H1 (cell line): ENCODE data around the gene STK39. TPM values are rescaled to one million over a fixed set of nuclear protein-coding genes. Genes with fewer than 3 reads are reported as not detected.

Experiments used
- CTCF ChIA-PET: fragments of 300-600 bp; sonication (Branson Sonifier 250); formaldehyde crosslinking; loops from one replicate; lab custom pipeline; 2021; ENCODE audit not compliant: partially characterized antibody; lab: Charles Lee
- POLR2A ChIA-PET: fragments of 300-600 bp; sonication (Branson Sonifier 250); formaldehyde crosslinking; loops from one replicate; lab custom pipeline; 2021; ENCODE audit warnings: inconsistent platforms; ENCODE audit not compliant: partially characterized antibody; lab: Charles Lee
- DNase-seq, 2 experiments: peaks; one replicate each; pipeline versions ENCODE4 v3.0.0 to v3.0.0-alpha.2; 2010 to 2022; ENCODE audit warnings: low spot score in 2 of 2, low read depth in 1 of 2, mixed read lengths in 1 of 2
- FAIRE-seq: peaks from 2 replicates; lab custom pipeline; 2011; peaks lifted over from hg19 to GRCh38; lab: Jason Lieb, UNC
- H2AFZ ChIP-seq: 2 replicates; pipeline ENCODE4 v1.8.1; 2012; ENCODE audit warnings: low read length, inconsistent platforms
- H2AK5ac ChIP-seq: 2 replicates; pipeline ENCODE4 v1.6.1; 2013; ENCODE audit warnings: low read depth, low read length
- H2BK120ac ChIP-seq: replicated peaks from 2 replicates; pipeline ENCODE3; 2013; ENCODE audit warnings: low read depth, low read length, inconsistent platforms
- H2BK12ac ChIP-seq: 2 replicates; pipeline ENCODE4 v1.6.1; 2013; ENCODE audit warnings: low read depth, low read length
- H2BK15ac ChIP-seq: 2 replicates; pipeline ENCODE4 v1.6.1; 2013; ENCODE audit warnings: low read length
- H2BK20ac ChIP-seq: 2 replicates; pipeline ENCODE4 v1.6.1; 2013; ENCODE audit warnings: low read length
- H2BK5ac ChIP-seq: 2 replicates; pipeline ENCODE4 v1.6.1; 2013; ENCODE audit warnings: low read depth, low read length
- H3K14ac ChIP-seq: 2 replicates; pipeline ENCODE4 v1.6.1; 2013; ENCODE audit warnings: inconsistent platforms; ENCODE audit not compliant: insufficient read length
- H3K18ac ChIP-seq: 2 replicates; pipeline ENCODE4 v1.6.1; 2013; ENCODE audit warnings: low read length; ENCODE audit errors: extremely low read depth
- H3K23ac ChIP-seq: 2 replicates; pipeline ENCODE4 v1.6.1; 2013; ENCODE audit warnings: inconsistent platforms; ENCODE audit not compliant: insufficient read length
- H3K23me2 ChIP-seq: 2 replicates; pipeline ENCODE4 v1.6.1; 2013; ENCODE audit warnings: low read depth, low read length
- H3K27ac ChIP-seq: 2 replicates; pipeline ENCODE4 v1.6.1; 2011; ENCODE audit warnings: low read depth, low read length, inconsistent platforms
- H3K27me3 ChIP-seq, 4 experiments: replicated peaks in 1 of 4; 1 replicate in 1 of 4; 2 replicates in 3 of 4; pipeline versions ENCODE4 v1.6.1 to v1.8.1; 2011 to 2013; ENCODE audit warnings: low read length in 3 of 4, mild to moderate bottlenecking in 3 of 4, inconsistent platforms in 2 of 4, mixed read lengths in 2 of 4, moderate library complexity in 1 of 4; ENCODE audit not compliant: control insufficient read depth in 3 of 4, insufficient read depth in 3 of 4; ENCODE audit errors: extremely low read depth in 1 of 4
- H3K36me3 ChIP-seq, 4 experiments: 2 replicates each; pipeline versions ENCODE4 v1.6.1 to v1.8.1; 2011 to 2013; ENCODE audit warnings: mild to moderate bottlenecking in 4 of 4, low read length in 3 of 4, moderate library complexity in 2 of 4, control low read depth in 1 of 4, inconsistent platforms in 1 of 4; ENCODE audit not compliant: insufficient read depth in 4 of 4, control insufficient read depth in 2 of 4
- H3K4ac ChIP-seq: replicated peaks from 2 replicates; pipeline ENCODE3; 2013; ENCODE audit warnings: low read length, low read depth, mixed read lengths, inconsistent platforms; ENCODE audit not compliant: insufficient read length
- H3K4me1 ChIP-seq, 4 experiments: replicated peaks in 1 of 4; 1 replicate in 1 of 4; 2 replicates in 3 of 4; pipeline versions ENCODE4 v1.6.1 to v1.8.1; 2011 to 2013; ENCODE audit warnings: low read length in 3 of 4, inconsistent platforms in 2 of 4, mixed read lengths in 1 of 4; ENCODE audit not compliant: insufficient read depth in 4 of 4, control insufficient read depth in 3 of 4
- H3K4me2 ChIP-seq, 2 experiments: 2 replicates each; pipeline versions ENCODE4 v1.6.1 to v1.8.1; 2011 to 2013; ENCODE audit warnings: low read depth in 2 of 2, low read length in 2 of 2, control low read depth in 1 of 2, inconsistent platforms in 1 of 2, mild to moderate bottlenecking in 1 of 2; ENCODE audit not compliant: insufficient read depth in 1 of 2
- H3K4me3 ChIP-seq, 4 experiments: fragments of 200-600, 300-600 bp in 1 of 4; sonication (generic), shearing (Covaris generic), sonication (Bioruptor Twin) in 1 of 4; 2 replicates each; pipeline versions ENCODE4 v1.5.1 to v1.8.1; 2011 to 2016; ENCODE audit warnings: low read length in 4 of 4, low read depth in 3 of 4, control low read depth in 2 of 4, inconsistent platforms in 2 of 4, mild to moderate bottlenecking in 2 of 4, mixed read lengths in 1 of 4, moderate library complexity in 1 of 4; ENCODE audit not compliant: insufficient read depth in 2 of 4; ENCODE audit errors: extremely low read depth in 1 of 4
- H3K56ac ChIP-seq: replicated peaks from 2 replicates; pipeline ENCODE3; 2013; ENCODE audit warnings: low read depth, mild to moderate bottlenecking, mixed read lengths, low read length, inconsistent platforms; ENCODE audit not compliant: insufficient read length
- H3K79me1 ChIP-seq: 2 replicates; pipeline ENCODE4 v1.6.1; 2013; ENCODE audit warnings: low read depth, low read length, control low read depth
- H3K79me2 ChIP-seq, 2 experiments: 2 replicates each; pipeline versions ENCODE4 v1.6.1 to v1.8.1; 2012 to 2013; ENCODE audit warnings: low read length in 2 of 2, mild to moderate bottlenecking in 2 of 2, inconsistent platforms in 1 of 2; ENCODE audit not compliant: insufficient read depth in 2 of 2, control insufficient read depth in 1 of 2
- H3K9ac ChIP-seq, 4 experiments: replicated peaks in 1 of 4; 1 replicate in 1 of 4; 2 replicates in 3 of 4; pipeline versions ENCODE4 v1.6.1 to v1.8.1; 2011 to 2013; ENCODE audit warnings: low read depth in 3 of 4, low read length in 3 of 4, control low read depth in 2 of 4, mild to moderate bottlenecking in 2 of 4, moderate library complexity in 2 of 4, inconsistent platforms in 1 of 4; ENCODE audit errors: extremely low read depth in 1 of 4
- H3K9me3 ChIP-seq, 2 experiments: 2 replicates each; pipeline versions ENCODE4 v1.6.1 to v1.8.1; 2012 to 2013; ENCODE audit warnings: mild to moderate bottlenecking in 2 of 2, moderate library complexity in 2 of 2, control low read depth in 1 of 2, inconsistent platforms in 1 of 2, low read depth in 1 of 2, low read length in 1 of 2, mixed read lengths in 1 of 2; ENCODE audit not compliant: insufficient read depth in 2 of 2
- H4K20me1 ChIP-seq, 2 experiments: replicated peaks in 1 of 2; 2 replicates each; pipeline versions ENCODE3 to v1.8.1; 2011 to 2013; ENCODE audit warnings: inconsistent platforms in 2 of 2, low read length in 2 of 2, mild to moderate bottlenecking in 1 of 2; ENCODE audit not compliant: insufficient read depth in 2 of 2, control insufficient read depth in 1 of 2
- H4K5ac ChIP-seq: 2 replicates; pipeline ENCODE4 v1.6.1; 2013; ENCODE audit warnings: low read length, low read depth, mixed read lengths, inconsistent platforms; ENCODE audit not compliant: insufficient read length
- H4K8ac ChIP-seq: 2 replicates; pipeline ENCODE4 v1.8.0; 2013; ENCODE audit warnings: mild to moderate bottlenecking, moderate library complexity, low read length, inconsistent platforms; ENCODE audit not compliant: insufficient read depth; ENCODE audit errors: extremely low read depth
- H4K91ac ChIP-seq: replicated peaks from 2 replicates; pipeline ENCODE3; 2013; ENCODE audit warnings: low read length, mixed read lengths, inconsistent platforms; ENCODE audit not compliant: insufficient read length
- CHD2 ChIP-seq: IDR thresholded peaks from 2 replicates; pipeline ENCODE4 v1.6.1; 2012; ENCODE audit warnings: low read length, improper control_type of control experiment
- CTBP2 ChIP-seq: IDR thresholded peaks from 2 replicates; pipeline ENCODE4 v1.7.0; 2011; ENCODE audit warnings: borderline replicate concordance, mild to moderate bottlenecking, moderate library complexity, mixed read lengths, low read length; ENCODE audit not compliant: insufficient read depth, insufficient read length
- EGR1 ChIP-seq: IDR thresholded peaks from 2 replicates; pipeline ENCODE4 v1.6.1; 2011; ENCODE audit warnings: low read depth, low read length, borderline replicate concordance
- GABPA ChIP-seq: IDR thresholded peaks from 2 replicates; pipeline ENCODE4 v1.6.1; 2011; ENCODE audit warnings: mild to moderate bottlenecking, low read length, moderate library complexity, borderline replicate concordance; ENCODE audit not compliant: insufficient read depth
- KDM1A ChIP-seq: fragments of 200-600, 300-600 bp; sonication (generic); IDR thresholded peaks from 2 replicates; pipeline ENCODE4 v1.7.1; 2016; ENCODE audit warnings: mild to moderate bottlenecking, low read length, borderline replicate concordance
- POLR2A ChIP-seq, 2 experiments: IDR thresholded peaks; 1 replicate in 1 of 2; 2 replicates in 1 of 2; pipeline ENCODE4 v1.6.1; 2011; ENCODE audit warnings: low read depth in 2 of 2, low read length in 2 of 2, mild to moderate bottlenecking in 2 of 2; ENCODE audit errors: control extremely low read depth in 1 of 2
- POLR2AphosphoS5 ChIP-seq: IDR thresholded peaks from 2 replicates; pipeline ENCODE4 v1.6.1; 2011; ENCODE audit warnings: low read depth, low read length
- SAP30 ChIP-seq: fragments of 300-600 bp; sonication (generic); IDR thresholded peaks from 2 replicates; pipeline ENCODE4 v1.7.1; 2012; ENCODE audit warnings: low read length, moderate library complexity, mild to moderate bottlenecking, inconsistent platforms; ENCODE audit not compliant: insufficient read depth, insufficient replicate concordance
- SP2 ChIP-seq: IDR thresholded peaks from 2 replicates; pipeline ENCODE4 v1.6.1; 2012; ENCODE audit warnings: mild to moderate bottlenecking, low read length, inconsistent platforms
- SP4 ChIP-seq: IDR thresholded peaks from 2 replicates; pipeline ENCODE4 v1.6.1; 2012; ENCODE audit warnings: low read length, inconsistent platforms
- SRF ChIP-seq: IDR thresholded peaks from 2 replicates; pipeline ENCODE4 v1.6.1; 2011; ENCODE audit warnings: mild to moderate bottlenecking, low read depth, low read length, moderate library complexity
- TAF7 ChIP-seq: optimal IDR thresholded peaks from 2 replicates; pipeline ENCODE3; 2011; ENCODE audit warnings: low read depth, mild to moderate bottlenecking, inconsistent platforms, low read length, moderate library complexity, borderline replicate concordance
- TBP ChIP-seq: IDR thresholded peaks from 2 replicates; pipeline ENCODE4 v1.6.1; 2011; ENCODE audit warnings: low read depth, low read length, improper control_type of control experiment
- TEAD4 ChIP-seq: IDR thresholded peaks from 2 replicates; pipeline ENCODE4 v1.6.1; 2012; ENCODE audit warnings: low read depth, low read length, inconsistent platforms, mixed read lengths
- WGBS, 2 experiments: shearing (Covaris generic) in 1 of 2; methylation state at CpG; one replicate each; pipeline versions ENCODE4 v1.1.6 to v1.1.7; 2013 to 2015; ENCODE audit warnings: low lambda C conversion rate in 2 of 2, mixed read lengths in 2 of 2, inconsistent platforms in 1 of 2, low coverage in 1 of 2, missing lambda C conversion rate in 1 of 2; ENCODE audit not compliant: insufficient replicate concordance in 2 of 2, insufficient coverage in 1 of 2, insufficient read length in 1 of 2; ENCODE audit errors: extremely low coverage in 1 of 2, missing lambda C conversion rate in 1 of 2; 5-methylcytosine and 5-hydroxymethylcytosine counted together
- polyA plus RNA-seq, 7 experiments: library from polyadenylated mRNA; depleted of rRNA in 3 of 7; stranded (reverse) in 5 of 7; unstranded in 2 of 7; fragments of >200 nt in 5 of 7; fragments of 200-250 nt in 2 of 7; gene quantifications; 1 replicate in 5 of 7; 2 replicates in 1 of 7; 4 replicates in 1 of 7; pipeline versions ENCODE4 v1.2.1 to v1.2.3, GENCODE V29; 2011 to 2013; ENCODE audit warnings: missing spikeins in 2 of 7, mixed read lengths in 2 of 7
- total RNA-seq: library from RNA; stranded (reverse); fragmentation: NEBNext Ultra II Directional; extraction: Animal tissue kit (Norgen Biotek cat#: 25700); gene quantifications from 2 replicates; pipeline ENCODE4 v1.2.1, GENCODE V29; 2021
- TF ChIP-seq, protein P1 (sequence below): IDR thresholded peaks from 2 replicates; pipeline ENCODE4 v1.6.1; 2011; ENCODE audit warnings: low read depth, mild to moderate bottlenecking, low read length; ENCODE audit not compliant: insufficient read depth

Gene STK39
- total and polyA plus RNA-seq, 2 of the 8 experiments (the other 6 are each of a cell fraction or from before 2014, with no cell fraction given), result 13.7 to 23.8 TPM

DNA sequence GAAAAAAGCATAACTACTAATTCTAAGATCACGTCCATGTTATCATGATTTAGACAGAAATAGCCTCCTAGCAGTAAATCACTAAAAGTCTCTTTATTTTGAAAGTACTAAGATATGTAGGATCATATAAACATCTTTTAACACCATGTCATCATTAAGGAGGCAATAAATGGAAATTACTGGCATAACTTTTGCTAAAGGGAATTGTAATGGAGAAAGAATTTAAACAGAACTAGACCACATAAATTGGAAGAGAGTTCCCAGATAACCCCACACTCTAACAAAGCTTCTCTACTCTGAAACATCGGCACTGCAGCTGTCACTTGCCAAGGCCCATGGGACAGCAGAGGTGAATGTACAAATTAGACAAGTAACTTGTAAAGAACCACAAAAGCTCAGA is 29.5 kb downstream of the STK39 start:
- H3K27me3 ChIP-seq, result no peaks in the 10 kb centered on the region
- no peak overlapping the region for H3K14ac ChIP-seq
- H2BK5ac ChIP-seq, result no peak overlapping the region
- peaks cover 0 to 3% (median 0%) of the 10 kb centered on the region in 4 experiments; a peak in 1 of 7 replicates for H3K4me1 ChIP-seq
- no peak overlapping the region for H3K27ac ChIP-seq
- H2BK12ac ChIP-seq, result no peak overlapping the region
- DNase-seq (no peak), FAIRE-seq (no peak)
- H3K18ac ChIP-seq, result no peak overlapping the region
- no peak overlapping the region for H3K9ac ChIP-seq
- no peaks in the 10 kb centered on the region; the same call in 1 of the 2 replicates for H3K79me1 ChIP-seq
- POLR2A ChIA-PET, result no interaction called here
- no peak overlapping the region for H4K5ac ChIP-seq
- CTCF ChIA-PET, result interaction anchor here (0.9 kb wide), 1 partner anchor 14 kb away, joined by 4 read pairs; no protein-coding TSS in a partner anchor
- H4K20me1 ChIP-seq, result peaks cover 0 to 2% of the 10 kb centered on the region in 2 experiments
- H2AFZ ChIP-seq, result no peak overlapping the region
- 86% methylated on average over 2 of the region's 2 CpGs; no CpG with 5 or more reads in 1 of the 2 experiments for whole genome bisulfite sequencing, 2 experiments
- no peak overlapping the region for H2BK15ac ChIP-seq
- no peak overlapping the region for H3K4me3 ChIP-seq
- no peaks in the 10 kb centered on the region for H3K79me2 ChIP-seq
- no peak overlapping the region for H2AK5ac ChIP-seq
- H3K4me2 ChIP-seq, result no peak overlapping the region
- H3K4ac ChIP-seq, result no peak overlapping the region
- H4K8ac ChIP-seq, result no peak overlapping the region
- H3K23me2 ChIP-seq, result no peaks in the 10 kb centered on the region
- no peaks in the 10 kb centered on the region for H3K9me3 ChIP-seq
- H4K91ac ChIP-seq, result no peak overlapping the region
- no peaks in the 10 kb centered on the region; a peak in 1 of 8 replicates for H3K36me3 ChIP-seq
- no peak overlapping the region for H3K23ac ChIP-seq
- no peak overlapping the region for H3K56ac ChIP-seq
- no peak overlapping the region for H2BK120ac ChIP-seq
- no peak overlapping the region for H2BK20ac ChIP-seq
- TF ChIP-seq SP2 (no peak), SAP30 (no peak), EGR1 (no peak), KDM1A (no peak), POLR2A (IDR thresholded peaks at IDR 0.05; ENCODE audit: control extremely low read depth in 1 of 2, low read depth in 2 of 2, low read length in 2 of 2) (no peak), TBP (no peak), CHD2 (no peak), TEAD4 (no peak), CTBP2 (no peak), GABPA (no peak), SP4 (no peak), SRF (no peak), POLR2AphosphoS5 (no peak), TAF7 (no peak)
- TF ChIP-seq, protein P1, sequence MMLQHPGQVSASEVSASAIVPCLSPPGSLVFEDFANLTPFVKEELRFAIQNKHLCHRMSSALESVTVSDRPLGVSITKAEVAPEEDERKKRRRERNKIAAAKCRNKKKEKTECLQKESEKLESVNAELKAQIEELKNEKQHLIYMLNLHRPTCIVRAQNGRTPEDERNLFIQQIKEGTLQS, result no peak
